ENCODE results near the gene MUC4.

GRCh38 chr3:195821403-195822130 lies 9.8 kb upstream of the MUC4 start:
- TF ChIP-seq EP300 (IDR thresholded peaks at IDR 0.05) (no peak), CTCF (IDR thresholded peaks at IDR 0.05) (no peak)
